Naive B cell (primary cell): ENCODE measurements around the gene MMD2. TPM values are rescaled to one million over a fixed set of nuclear protein-coding genes. Genes with fewer than 3 reads are reported as not detected.
A peak's percentile ranks its signal among the peaks of the same experiment; 100 is the strongest.

Source experiments
- ATAC-seq, 2 donors: fragments of 150-1000 bp; cut with Tn5 transposase; 2 replicates each; pipeline ENCODE4 v1.10.0; 2021; ENCODE audit warnings: low read depth in 2 of 2, mild to moderate bottlenecking in 2 of 2, moderate library complexity in 2 of 2
- DNase-seq: peaks from one replicate; pipeline ENCODE4 v3.0.0; 2022
- H3K27ac Mint-ChIP-seq, 6 donors: one replicate each; pipeline ENCODE4 v1.8.0; 2020 to 2022; ENCODE audit warnings: mild to moderate bottlenecking in 6 of 6, mixed read lengths in 6 of 6, moderate library complexity in 5 of 6, inconsistent platforms in 2 of 6
- H3K27me3 Mint-ChIP-seq, 3 donors: one replicate each; pipeline ENCODE4 v1.8.0; 2021 to 2022; ENCODE audit warnings: mixed read lengths in 3 of 3, mild to moderate bottlenecking in 1 of 3
- H3K36me3 Mint-ChIP-seq, 2 donors: one replicate each; pipeline ENCODE4 v1.8.0; 2020 to 2022; ENCODE audit warnings: mixed read lengths in 2 of 2, inconsistent platforms in 1 of 2, mild to moderate bottlenecking in 1 of 2
- H3K4me1 Mint-ChIP-seq, 3 donors: one replicate each; pipeline ENCODE4 v1.8.0; 2020 to 2022; ENCODE audit warnings: mixed read lengths in 3 of 3, inconsistent platforms in 1 of 3, mild to moderate bottlenecking in 1 of 3, moderate library complexity in 1 of 3
- H3K4me3 Mint-ChIP-seq, 8 donors: one replicate each; pipeline ENCODE4 v1.8.0; 2020 to 2022; ENCODE audit warnings: mild to moderate bottlenecking in 8 of 8, mixed read lengths in 8 of 8, moderate library complexity in 8 of 8, inconsistent platforms in 2 of 8
- H3K9me3 Mint-ChIP-seq, 7 donors: one replicate each; pipeline ENCODE4 v1.8.0; 2020 to 2022; ENCODE audit warnings: mixed read lengths in 7 of 7, mild to moderate bottlenecking in 5 of 7, inconsistent platforms in 2 of 7, moderate library complexity in 1 of 7
- polyA plus RNA-seq, 6 donors: library from polyadenylated mRNA; unstranded; fragments of 300-500 nt; fragmentation: Illumina TruSeq; gene quantifications; one replicate each; pipeline ENCODE4 v1.2.3, GENCODE V29; 2021; ENCODE audit warnings: low read depth in 6 of 6

MMD2 gene
- polyA plus RNA-seq, 6 donors from 2014 or later = not detected

DNA sequence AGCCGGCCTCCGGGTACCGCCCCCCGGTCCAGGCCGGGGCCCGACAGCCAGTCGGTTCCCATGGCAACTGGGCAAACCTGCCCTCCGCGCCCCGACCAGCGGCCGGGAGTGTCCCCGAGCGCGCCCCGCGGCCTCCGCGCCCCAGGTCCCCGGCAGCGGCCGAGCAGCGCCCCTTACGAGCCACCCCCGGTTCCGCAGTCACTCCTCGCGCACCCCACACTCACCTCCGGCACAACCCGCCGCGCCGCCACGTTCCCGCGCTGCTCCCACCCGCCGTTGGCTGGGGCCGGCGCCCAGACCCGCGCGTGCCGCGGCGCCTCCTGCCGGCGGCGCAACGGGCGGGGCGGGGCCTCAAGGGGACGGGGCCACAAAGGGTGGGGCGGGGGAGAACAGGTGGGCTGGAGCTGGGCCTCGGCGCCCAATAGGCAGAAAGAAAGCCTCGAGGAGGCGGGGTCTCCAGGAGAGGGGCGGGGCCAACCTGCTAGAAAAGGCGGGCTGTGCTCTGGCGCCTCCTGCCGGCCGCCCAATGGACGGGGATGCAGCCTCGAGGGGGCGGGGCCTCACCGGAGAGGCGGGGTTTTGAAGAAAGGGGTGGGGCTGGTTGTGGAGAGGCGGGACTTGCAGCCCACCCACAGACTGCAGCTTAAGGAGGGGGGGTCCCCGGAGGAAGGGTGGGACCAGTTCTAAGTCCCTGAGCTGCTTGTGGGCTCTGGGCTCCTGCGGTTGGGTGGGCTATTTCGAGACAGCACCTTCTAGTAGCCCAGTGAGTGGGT, 75.4 kb downstream of the MMD2 start, which contains the start of gene RADIL:
Gene RADIL (minus strand): TSS at position 345 of the 773 bp plus-strand sequence. CDS start 5,577 bp downstream, outside the sequence.
- Mint-ChIP-seq H3K9me3 (peaks cover 0 to 3% (median 0%) of the 10 kb centered on the region in 7 donors), H3K4me1 (peaks cover 9 to 14% (median 11%) of the 10 kb centered on the region in 3 donors), H3K27ac (peak within 1 kb of the TSS in 1 of 6 donors; percentile 4), H3K4me3 (peak within 1 kb of the TSS; percentile 24 to 76 (median 72)), H3K36me3 (no peaks in the 10 kb centered on the region), H3K27me3 (peaks cover 46 to 66% (median 53%) of the 10 kb centered on the region in 3 donors)
- ATAC-seq (peak; percentile 86 to 88), DNase-seq (peak; percentile 62)

GRCh38 chr7:4883033-4883371, 76.0 kb downstream of the MMD2 start:
- H3K4me3 Mint-ChIP-seq = peak overlapping the region; percentile 24 to 76 (median 70)
- peaks cover 0 to 3% (median 0%) of the 10 kb centered on the region in 7 donors for H3K9me3 Mint-ChIP-seq
- H3K4me1 Mint-ChIP-seq = peaks cover 9 to 14% (median 11%) of the 10 kb centered on the region in 3 donors
- H3K27ac Mint-ChIP-seq = no peak overlapping the region
- DNase-seq = no peak
- no peaks in the 10 kb centered on the region for H3K36me3 Mint-ChIP-seq
- H3K27me3 Mint-ChIP-seq = peaks cover 46 to 66% (median 54%) of the 10 kb centered on the region in 3 donors
- ATAC-seq = no peak

- no peak for ATAC-seq
- DNase-seq = no peak
- Mint-ChIP-seq H3K9me3 (peaks cover 0 to 3% (median 0%) of the 10 kb centered on the region in 7 donors), H3K27me3 (peaks cover 44 to 68% (median 55%) of the 10 kb centered on the region in 3 donors), H3K4me1 (peaks cover 9 to 14% (median 11%) of the 10 kb centered on the region in 3 donors), H3K36me3 (no peaks in the 10 kb centered on the region), H3K27ac (peak overlapping the region in 2 of 6 donors; percentile 4 to 37), H3K4me3 (peak overlapping the region; percentile 24 to 76 (median 70))
Measured at GRCh38 chr7:4882169-4883032, 76.6 kb downstream of the MMD2 start.

DNA sequence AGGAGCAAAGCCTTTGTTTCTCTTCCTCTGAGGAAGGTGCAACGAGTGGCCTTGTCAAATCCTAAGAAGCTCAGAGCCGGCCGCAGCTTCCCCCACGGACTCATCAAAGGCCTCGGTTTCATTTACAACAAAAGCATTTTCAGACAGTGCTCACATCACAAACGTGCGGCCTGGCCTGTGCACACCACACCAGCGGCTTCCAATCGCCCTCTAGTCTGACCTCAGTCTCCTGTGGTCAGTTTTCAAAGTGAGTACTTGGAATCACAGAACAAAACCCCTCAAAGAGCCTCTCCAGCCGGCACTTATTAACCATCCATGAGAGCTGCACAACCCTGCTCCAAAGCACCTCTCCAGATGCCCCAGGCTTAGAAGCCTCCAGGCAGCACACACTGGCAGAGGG, 78.8 kb downstream of the MMD2 start:
- peaks cover 9 to 14% (median 11%) of the 10 kb centered on the region in 3 donors for H3K4me1 Mint-ChIP-seq
- no peaks in the 10 kb centered on the region for H3K36me3 Mint-ChIP-seq
- DNase-seq (no peak), ATAC-seq (no peak)
- peak overlapping the region in 1 of 6 donors; percentile 63 for H3K27ac Mint-ChIP-seq
- H3K27me3 Mint-ChIP-seq = peaks cover 24 to 47% (median 44%) of the 10 kb centered on the region in 3 donors
- peak overlapping the region in 2 of 8 donors; percentile 61 to 62 for H3K4me3 Mint-ChIP-seq
- peaks cover 0 to 3% (median 0%) of the 10 kb centered on the region in 7 donors for H3K9me3 Mint-ChIP-seq

- H3K27me3 Mint-ChIP-seq = peaks cover 22 to 42% (median 37%) of the 10 kb centered on the region in 3 donors
- no peaks in the 10 kb centered on the region for H3K36me3 Mint-ChIP-seq
- peaks cover 0 to 3% (median 0%) of the 10 kb centered on the region in 7 donors for H3K9me3 Mint-ChIP-seq
- DNase-seq (no peak), ATAC-seq (no peak)
- H3K4me1 Mint-ChIP-seq = peaks cover 9 to 14% (median 11%) of the 10 kb centered on the region in 3 donors
- H3K4me3 Mint-ChIP-seq = no peak overlapping the region
- no peak overlapping the region for H3K27ac Mint-ChIP-seq
Measured at GRCh38 chr7:4879396-4880081, 79.4 kb downstream of the MMD2 start.

DNA sequence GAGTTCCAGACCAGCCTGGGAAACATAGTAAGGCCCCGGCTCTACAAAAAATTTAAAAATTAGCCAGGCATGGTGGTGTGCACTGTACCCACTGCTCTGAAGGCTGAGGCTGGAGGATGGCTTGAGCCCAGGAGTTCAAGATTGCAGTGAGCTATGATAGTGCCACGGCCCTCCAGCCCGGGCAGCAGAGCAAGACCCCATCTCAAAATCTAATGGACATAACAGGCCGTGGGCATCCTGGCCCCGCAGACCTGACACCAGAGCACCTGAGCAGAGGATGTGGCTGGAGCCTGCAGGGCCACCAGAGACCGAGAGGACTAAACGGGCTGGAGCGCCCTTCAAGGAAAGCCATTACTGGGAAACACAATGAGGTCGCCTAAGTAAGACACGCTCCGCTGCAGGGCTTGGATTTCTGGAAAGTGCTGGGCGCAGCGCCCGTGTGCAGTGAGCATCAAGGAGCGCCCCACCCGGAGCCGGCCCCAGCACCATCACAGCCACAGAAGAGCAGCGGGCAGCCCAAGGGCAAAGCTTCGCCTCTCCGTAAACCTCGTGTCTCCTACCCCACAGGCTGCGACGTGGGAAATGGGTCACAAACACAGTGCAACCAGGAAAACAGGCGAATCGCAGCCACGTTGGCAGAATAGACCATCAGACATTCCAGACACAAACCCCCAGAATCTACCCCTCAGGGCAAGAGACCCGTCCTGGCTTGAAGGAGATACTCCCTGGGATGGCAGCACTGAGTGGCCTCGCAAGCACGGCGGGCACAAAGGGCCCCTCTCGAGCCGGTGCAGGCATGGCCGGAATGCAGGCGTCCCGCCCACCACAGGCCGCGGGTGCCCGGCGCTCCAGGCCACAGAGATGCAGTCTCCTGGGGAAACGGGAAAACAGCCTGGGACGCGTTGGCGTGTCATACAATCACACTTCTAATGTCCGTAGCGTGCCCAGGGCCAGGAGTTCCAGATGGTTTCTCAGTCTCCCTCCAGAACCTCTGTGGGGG, 80.4 kb downstream of the MMD2 start:
- H3K27ac Mint-ChIP-seq = no peak overlapping the region
- ATAC-seq = no peak
- no peaks in the 10 kb centered on the region for H3K36me3 Mint-ChIP-seq

DNA sequence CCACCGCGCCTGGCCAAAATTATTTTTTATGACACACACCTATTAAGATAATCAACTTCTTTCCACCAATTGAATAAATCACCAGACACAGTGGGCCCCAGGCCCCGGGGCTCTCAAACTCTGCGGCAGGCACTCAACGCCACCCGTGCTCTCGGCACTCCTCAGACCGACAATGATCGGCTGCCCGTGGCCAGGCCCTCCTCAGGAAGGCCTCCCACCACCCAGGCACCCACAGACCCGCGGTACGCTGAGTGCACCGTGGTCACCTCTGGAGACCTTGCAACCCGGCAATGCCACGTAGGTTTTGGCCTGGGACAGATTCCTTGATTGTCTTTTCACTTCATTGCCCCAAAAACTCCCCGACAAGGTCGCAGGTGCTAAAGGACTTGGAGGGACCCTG, 82.4 kb downstream of the MMD2 start:
- H3K27ac Mint-ChIP-seq = no peak overlapping the region
- no peaks in the 10 kb centered on the region for H3K9me3 Mint-ChIP-seq
- ATAC-seq (no peak), DNase-seq (no peak)
- no peaks in the 10 kb centered on the region for H3K36me3 Mint-ChIP-seq
- no peak overlapping the region for H3K4me3 Mint-ChIP-seq
- H3K4me1 Mint-ChIP-seq = peaks cover 0 to 3% (median 0%) of the 10 kb centered on the region in 3 donors
- peaks cover 5 to 44% (median 32%) of the 10 kb centered on the region in 3 donors for H3K27me3 Mint-ChIP-seq

More for the DNA sequence above, 80.4 kb downstream of the MMD2 start:
- no peak for DNase-seq
- Mint-ChIP-seq H3K4me1 (peaks cover 9 to 14% (median 11%) of the 10 kb centered on the region in 3 donors), H3K27me3 (peaks cover 18 to 37% (median 29%) of the 10 kb centered on the region in 3 donors), H3K9me3 (no peaks in the 10 kb centered on the region), H3K4me3 (no peak overlapping the region)

GRCh38 chr7:4875391-4875790, 83.6 kb downstream of the MMD2 start:
- Mint-ChIP-seq H3K9me3 (no peaks in the 10 kb centered on the region), H3K27ac (no peak overlapping the region), H3K4me3 (no peak overlapping the region), H3K36me3 (no peaks in the 10 kb centered on the region), H3K4me1 (peaks cover 0 to under 1% (median 0%) of the 10 kb centered on the region in 3 donors), H3K27me3 (peaks cover 9 to 52% (median 39%) of the 10 kb centered on the region in 3 donors)
- DNase-seq = no peak
- no peak for ATAC-seq

- no peak overlapping the region for H3K4me3 Mint-ChIP-seq
- H3K36me3 Mint-ChIP-seq = no peaks in the 10 kb centered on the region
- peaks cover 0 to 4% (median 0%) of the 10 kb centered on the region in 7 donors for H3K9me3 Mint-ChIP-seq
- peaks cover 11 to 43% (median 42%) of the 10 kb centered on the region in 3 donors for H3K27me3 Mint-ChIP-seq
- no peaks in the 10 kb centered on the region for H3K4me1 Mint-ChIP-seq
- DNase-seq (no peak), ATAC-seq (no peak)
- no peak overlapping the region for H3K27ac Mint-ChIP-seq
Measured at GRCh38 chr7:4873071-4873944, 85.7 kb downstream of the MMD2 start.

DNA sequence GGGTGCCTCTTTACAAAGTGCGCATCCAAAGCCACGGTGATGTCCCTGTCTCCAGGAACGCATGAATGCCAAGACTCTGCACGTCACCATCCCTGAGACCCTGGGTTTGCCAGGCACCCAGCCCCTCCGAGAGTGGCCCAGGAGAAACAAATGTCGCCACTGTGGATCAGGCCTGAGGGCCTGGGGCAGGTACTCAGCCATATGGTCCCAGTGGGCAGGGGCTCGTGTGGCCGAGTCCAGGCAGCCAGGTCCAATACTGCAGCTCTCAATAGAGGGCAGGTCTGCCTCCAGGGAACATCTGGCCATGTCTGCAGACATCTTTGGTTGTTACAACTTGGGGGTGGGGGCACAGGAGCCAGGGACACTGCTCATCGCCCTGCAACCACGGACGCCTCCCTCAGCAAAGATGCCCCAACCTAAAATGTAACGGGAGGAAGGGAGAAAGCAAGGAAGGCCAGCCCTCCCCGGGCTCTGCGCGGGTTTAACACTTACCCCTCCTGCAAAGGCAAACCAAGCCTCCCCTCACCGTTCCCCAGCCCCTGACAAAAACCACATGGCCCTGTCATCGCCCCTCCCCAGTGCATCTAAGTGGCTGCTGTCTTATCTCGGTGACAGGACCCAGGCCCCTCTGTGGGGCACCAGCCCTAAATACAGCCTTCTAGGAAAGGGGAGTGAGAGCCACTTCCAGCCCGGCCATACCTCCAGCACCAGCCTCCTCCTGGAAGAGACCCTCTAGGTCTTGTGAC, 86.9 kb downstream of the MMD2 start:
- peaks cover 11 to 36% (median 32%) of the 10 kb centered on the region in 3 donors for H3K27me3 Mint-ChIP-seq
- peaks cover 0 to 6% (median 0%) of the 10 kb centered on the region in 7 donors for H3K9me3 Mint-ChIP-seq
- no peaks in the 10 kb centered on the region for H3K4me1 Mint-ChIP-seq
- DNase-seq = no peak
- no peak overlapping the region for H3K27ac Mint-ChIP-seq
- H3K36me3 Mint-ChIP-seq = no peaks in the 10 kb centered on the region
- peak overlapping the region in 1 of 8 donors; percentile 47 for H3K4me3 Mint-ChIP-seq
- ATAC-seq = no peak
